ENCODE results near the gene ZNF507.
"Not testable (repeated sequence)": the region's sequence is repeated elsewhere in the genome, so short reads cannot be mapped to it uniquely, and the experiment has no call there.

ZNF507 gene

GRCh38 chr19:32367948-32368536 is 22.6 kb downstream of the ZNF507 start:
- H3K4me3 ChIP-seq (ENCODE audit: low read length) = no peak overlapping the region
- no peak for TF ChIP-seq ZNF274 (IDR thresholded peaks at IDR 0.05; ENCODE audit: low read depth, low read length)

- no peak for TF ChIP-seq ZNF274 (IDR thresholded peaks at IDR 0.05; ENCODE audit: low read depth, low read length)
- no peak overlapping the region for H3K4me3 ChIP-seq (ENCODE audit: low read length)
Measured at GRCh38 chr19:32368787-32369186, 23.4 kb downstream of the ZNF507 start.

- H3K4me3 ChIP-seq (ENCODE audit: low read length) = no peak overlapping the region
- no peak for TF ChIP-seq ZNF274 (IDR thresholded peaks at IDR 0.05; ENCODE audit: low read depth, low read length)
Measured at GRCh38 chr19:32372726-32373517, 27.5 kb downstream of the ZNF507 start.

GRCh38 chr19:32373585-32374295 is 28.3 kb downstream of the ZNF507 start:
- H3K4me3 ChIP-seq (ENCODE audit: low read length) = no peak overlapping the region
- no peak for TF ChIP-seq ZNF274 (IDR thresholded peaks at IDR 0.05; ENCODE audit: low read depth, low read length)

GRCh38 chr19:32374362-32374761 is 29.0 kb downstream of the ZNF507 start:
- H3K4me3 ChIP-seq (ENCODE audit: low read length) = not testable (repeated sequence)

- not testable (repeated sequence) for H3K4me3 ChIP-seq (ENCODE audit: low read length)
Measured at GRCh38 chr19:32377088-32377487, 31.7 kb downstream of the ZNF507 start.

- TF ChIP-seq ZNF274 (IDR thresholded peaks at IDR 0.05; ENCODE audit: low read depth, low read length) = no peak
Measured at GRCh38 chr19:32380269-32380668, 34.9 kb downstream of the ZNF507 start.

GRCh38 chr19:32387701-32388392 is 42.4 kb downstream of the ZNF507 start:
- TF ChIP-seq ZNF274 (IDR thresholded peaks at IDR 0.05; ENCODE audit: low read depth, low read length) = no peak
- no peak overlapping the region; the same call in 1 of the 2 replicates for H3K4me3 ChIP-seq (ENCODE audit: low read length)

More at GRCh38 chr19:32380269-32380668, 34.9 kb downstream of the ZNF507 start:
- no peak overlapping the region for H3K4me3 ChIP-seq (ENCODE audit: low read length)

GRCh38 chr19:32388393-32388855 is 43.0 kb downstream of the ZNF507 start:
- no peak for TF ChIP-seq ZNF274 (IDR thresholded peaks at IDR 0.05; ENCODE audit: low read depth, low read length)
- no peak overlapping the region for H3K4me3 ChIP-seq (ENCODE audit: low read length)

- H3K4me3 ChIP-seq (ENCODE audit: low read length) = no peak overlapping the region
- no peak for TF ChIP-seq ZNF274 (IDR thresholded peaks at IDR 0.05; ENCODE audit: low read depth, low read length)
Measured at GRCh38 chr19:32392901-32393300, 47.5 kb downstream of the ZNF507 start.

- H3K4me3 ChIP-seq (ENCODE audit: low read length) = no peak overlapping the region
- no peak for TF ChIP-seq ZNF274 (IDR thresholded peaks at IDR 0.05; ENCODE audit: low read depth, low read length)
Measured at GRCh38 chr19:32396046-32396652, 50.7 kb downstream of the ZNF507 start.

GRCh38 chr19:32397671-32398101 is 52.3 kb downstream of the ZNF507 start:
- TF ChIP-seq ZNF274 (IDR thresholded peaks at IDR 0.05; ENCODE audit: low read depth, low read length) = no peak
- no peak overlapping the region for H3K4me3 ChIP-seq (ENCODE audit: low read length)

- TF ChIP-seq ZNF274 (IDR thresholded peaks at IDR 0.05; ENCODE audit: low read depth, low read length) = no peak
- no peak overlapping the region for H3K4me3 ChIP-seq (ENCODE audit: low read length)
Measured at GRCh38 chr19:32401992-32402391, 56.6 kb downstream of the ZNF507 start.
